SK-N-SH treated with all-trans-retinoic acid at 6 μM for 48 hours (cell line): ENCODE measurements around the gene LRCOL1.

Experiments
- ATAC-seq: fragments of 200-7000 bp; cut with Tn5 transposase; 3 replicates; pipeline ENCODE4 v1.9.1; 2020; ENCODE audit warnings: mild to moderate bottlenecking, moderate library complexity
- ARNTL ChIP-seq: fragments of 450-650 bp; formaldehyde crosslinking; IDR thresholded peaks from 2 replicates; pipeline ENCODE4 v1.5.0; 2020; ENCODE audit warnings: low read depth, mild to moderate bottlenecking, moderate library complexity, borderline replicate concordance
- BACH2 ChIP-seq: fragments of 250-450 bp; sonication (Bioruptor Pico); IDR thresholded peaks from 2 replicates; pipeline ENCODE4 v1.9.0; 2021; ENCODE audit warnings: mild to moderate bottlenecking, borderline replicate concordance
- CSDC2 ChIP-seq: fragments of 250-450 bp; sonication (Bioruptor Pico); IDR thresholded peaks from 2 replicates; pipeline ENCODE4 v1.5.0; 2020; ENCODE audit warnings: mild to moderate bottlenecking, moderate library complexity
- ESRRG ChIP-seq: fragments of 250-450 bp; sonication (Bioruptor Pico); IDR thresholded peaks from 2 replicates; pipeline ENCODE4 v1.6.1; 2021; ENCODE audit warnings: mild to moderate bottlenecking
- ISL1 ChIP-seq: fragments of 250-450 bp; sonication (Bioruptor Pico); IDR thresholded peaks from 2 replicates; pipeline ENCODE4 v2.1.2; 2022; ENCODE audit warnings: mild to moderate bottlenecking, moderate library complexity
- OSR1 ChIP-seq: fragments of 250-450 bp; sonication (Bioruptor Pico); IDR thresholded peaks from 2 replicates; pipeline ENCODE4 v1.8.0; 2022; ENCODE audit warnings: moderate library complexity, mild to moderate bottlenecking, inconsistent platforms
- PPARA ChIP-seq: fragments of 250-450 bp; sonication (Bioruptor Pico); IDR thresholded peaks from 2 replicates; pipeline ENCODE4 v1.5.0; 2020; ENCODE audit warnings: mild to moderate bottlenecking, borderline replicate concordance
- SNAI2 ChIP-seq: fragments of 250-450 bp; sonication (Bioruptor Pico); IDR thresholded peaks from 2 replicates; pipeline ENCODE4 v1.5.0; 2020; ENCODE audit warnings: mild to moderate bottlenecking, moderate library complexity
- TCF4 ChIP-seq: fragments of 250-450 bp; sonication (Bioruptor Pico); IDR thresholded peaks from 2 replicates; pipeline ENCODE4 v1.8.0; 2021; ENCODE audit warnings: mild to moderate bottlenecking, moderate library complexity, borderline replicate concordance
- TOX ChIP-seq: fragments of 250-450 bp; sonication (Bioruptor Pico); IDR thresholded peaks from 2 replicates; pipeline ENCODE4 v1.8.0; 2021; ENCODE audit warnings: mild to moderate bottlenecking, moderate library complexity, borderline replicate concordance
- ZC3H10 ChIP-seq: fragments of 250-450 bp; sonication (Bioruptor Pico); IDR thresholded peaks from 2 replicates; pipeline ENCODE4 v1.5.1; 2021; ENCODE audit warnings: mild to moderate bottlenecking, moderate library complexity
- ZFP3 ChIP-seq: fragments of 250-450 bp; sonication (Bioruptor Pico); IDR thresholded peaks from 2 replicates; pipeline ENCODE4 v1.5.0; 2020; ENCODE audit warnings: mild to moderate bottlenecking, moderate library complexity
- ZFP30 ChIP-seq: fragments of 450-650 bp; formaldehyde crosslinking; IDR thresholded peaks from 2 replicates; pipeline ENCODE4 v1.5.0; 2022; ENCODE audit warnings: mild to moderate bottlenecking, moderate library complexity
- ZNF565 ChIP-seq: fragments of 450-650 bp; formaldehyde crosslinking; conservative IDR thresholded peaks from 2 replicates; pipeline ENCODE4 v1.5.0; 2020; ENCODE audit warnings: low read depth, mild to moderate bottlenecking, moderate library complexity
- ZNF70 ChIP-seq: fragments of 450-650 bp; formaldehyde crosslinking; IDR thresholded peaks from 2 replicates; pipeline ENCODE4 v1.5.0; 2020; ENCODE audit warnings: mild to moderate bottlenecking, moderate library complexity
- ZNF8 ChIP-seq: fragments of 450-650 bp; formaldehyde crosslinking; IDR thresholded peaks from 2 replicates; pipeline ENCODE4 v1.5.0; 2020; ENCODE audit warnings: mild to moderate bottlenecking, moderate library complexity
- TF ChIP-seq, protein P1 (sequence below): fragments of 250-450 bp; sonication (Bioruptor Pico); IDR thresholded peaks from 2 replicates; pipeline ENCODE4 v1.8.0; 2020; ENCODE audit warnings: mild to moderate bottlenecking, moderate library complexity, borderline replicate concordance
- TF ChIP-seq, protein P2 (sequence below): fragments of 250-450 bp; sonication (Bioruptor Pico); IDR thresholded peaks from 2 replicates; pipeline ENCODE4 v1.5.1; 2021; ENCODE audit warnings: mild to moderate bottlenecking, moderate library complexity
- TF ChIP-seq, protein P3 (sequence below): fragments of 250-450 bp; sonication (Bioruptor Pico); IDR thresholded peaks from 2 replicates; pipeline ENCODE4 v1.5.1; 2020; ENCODE audit warnings: low read depth, mild to moderate bottlenecking, moderate library complexity
- TF ChIP-seq, protein P4 (sequence below): fragments of 250-450 bp; sonication (Bioruptor Pico); IDR thresholded peaks from 2 replicates; pipeline ENCODE4 v1.8.0; 2021; ENCODE audit warnings: low read depth, mild to moderate bottlenecking, moderate library complexity, borderline replicate concordance

LRCOL1 gene

DNA sequence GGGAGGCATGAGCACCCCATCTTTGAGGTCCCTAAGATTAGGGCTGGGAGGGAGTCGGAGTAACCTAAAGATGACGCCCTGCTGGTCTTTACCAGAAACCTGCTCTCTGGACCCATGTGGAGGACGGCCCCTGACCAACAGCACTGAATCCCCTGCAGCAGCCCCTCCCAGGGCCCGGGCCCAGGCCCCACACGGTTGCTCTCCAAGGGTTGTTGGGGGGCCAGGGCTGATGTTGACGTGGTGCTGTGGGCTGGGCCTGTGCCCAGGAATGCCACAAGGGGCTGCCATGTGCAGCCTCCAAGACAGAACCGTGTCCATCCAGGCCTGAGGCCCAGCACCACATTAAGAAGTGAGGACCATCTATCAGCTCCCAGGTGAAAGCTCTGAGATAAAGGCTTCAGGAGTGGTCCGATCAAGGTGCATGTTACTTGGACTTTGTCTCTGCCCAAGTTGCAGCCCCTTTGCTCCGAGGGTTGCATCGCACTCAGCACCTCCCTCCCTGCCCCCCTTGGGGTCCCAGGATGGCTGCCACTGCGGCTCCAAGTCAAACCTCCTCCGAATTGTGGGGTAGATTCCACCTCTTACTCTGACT is 29.6 kb downstream of the LRCOL1 start:
- ATAC-seq = no peak
- TF ChIP-seq OSR1 (CRISPR knock-in tag) = no peak
- TF ChIP-seq ISL1 (CRISPR knock-in tag) = no peak
- no peak for TF ChIP-seq BACH2 (CRISPR knock-in tag)
- TF ChIP-seq ZNF565 (CRISPR knock-in tag) = no peak
- no peak for TF ChIP-seq TCF4 (CRISPR knock-in tag)
- TF ChIP-seq ARNTL (CRISPR knock-in tag) = no peak
- no peak for TF ChIP-seq ZC3H10
- no peak for TF ChIP-seq ZFP30 (CRISPR knock-in tag)
- no peak for TF ChIP-seq ESRRG (CRISPR knock-in tag)
- TF ChIP-seq, protein P1, sequence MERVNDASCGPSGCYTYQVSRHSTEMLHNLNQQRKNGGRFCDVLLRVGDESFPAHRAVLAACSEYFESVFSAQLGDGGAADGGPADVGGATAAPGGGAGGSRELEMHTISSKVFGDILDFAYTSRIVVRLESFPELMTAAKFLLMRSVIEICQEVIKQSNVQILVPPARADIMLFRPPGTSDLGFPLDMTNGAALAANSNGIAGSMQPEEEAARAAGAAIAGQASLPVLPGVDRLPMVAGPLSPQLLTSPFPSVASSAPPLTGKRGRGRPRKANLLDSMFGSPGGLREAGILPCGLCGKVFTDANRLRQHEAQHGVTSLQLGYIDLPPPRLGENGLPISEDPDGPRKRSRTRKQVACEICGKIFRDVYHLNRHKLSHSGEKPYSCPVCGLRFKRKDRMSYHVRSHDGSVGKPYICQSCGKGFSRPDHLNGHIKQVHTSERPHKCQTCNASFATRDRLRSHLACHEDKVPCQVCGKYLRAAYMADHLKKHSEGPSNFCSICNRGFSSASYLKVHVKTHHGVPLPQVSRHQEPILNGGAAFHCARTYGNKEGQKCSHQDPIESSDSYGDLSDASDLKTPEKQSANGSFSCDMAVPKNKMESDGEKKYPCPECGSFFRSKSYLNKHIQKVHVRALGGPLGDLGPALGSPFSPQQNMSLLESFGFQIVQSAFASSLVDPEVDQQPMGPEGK (CRISPR knock-in tag) = no peak
- TF ChIP-seq ZNF8 (CRISPR knock-in tag) = no peak

DNA sequence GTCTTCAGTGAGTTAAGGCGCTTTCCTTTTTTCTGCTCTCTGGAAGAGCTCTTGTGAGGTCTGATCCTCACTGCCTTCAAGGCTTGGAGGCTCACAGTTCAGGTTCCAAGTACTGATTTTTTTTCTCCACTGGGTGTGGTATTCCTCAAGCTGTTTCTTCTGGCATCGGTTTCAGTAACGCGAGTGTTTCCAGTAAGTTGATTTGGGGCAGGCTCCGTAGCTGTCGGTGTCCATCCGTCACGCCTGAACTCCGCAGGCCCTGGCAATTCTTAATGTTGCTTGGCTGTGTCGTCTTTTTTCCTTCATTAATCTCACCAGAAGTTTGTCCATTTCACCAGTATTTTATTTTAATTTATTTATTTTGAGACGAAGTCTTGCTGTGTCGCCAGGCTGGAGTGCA is 30.6 kb downstream of the LRCOL1 start:
- no peak for ATAC-seq
- TF ChIP-seq ZFP3 (no peak), TOX (no peak), PPARA (CRISPR knock-in tag) (no peak), ZNF8 (CRISPR knock-in tag) (no peak), ESRRG (CRISPR knock-in tag) (no peak), ZFP30 (CRISPR knock-in tag) (no peak)
- TF ChIP-seq, protein P1 (CRISPR knock-in tag) = no peak
- TF ChIP-seq, protein P2, sequence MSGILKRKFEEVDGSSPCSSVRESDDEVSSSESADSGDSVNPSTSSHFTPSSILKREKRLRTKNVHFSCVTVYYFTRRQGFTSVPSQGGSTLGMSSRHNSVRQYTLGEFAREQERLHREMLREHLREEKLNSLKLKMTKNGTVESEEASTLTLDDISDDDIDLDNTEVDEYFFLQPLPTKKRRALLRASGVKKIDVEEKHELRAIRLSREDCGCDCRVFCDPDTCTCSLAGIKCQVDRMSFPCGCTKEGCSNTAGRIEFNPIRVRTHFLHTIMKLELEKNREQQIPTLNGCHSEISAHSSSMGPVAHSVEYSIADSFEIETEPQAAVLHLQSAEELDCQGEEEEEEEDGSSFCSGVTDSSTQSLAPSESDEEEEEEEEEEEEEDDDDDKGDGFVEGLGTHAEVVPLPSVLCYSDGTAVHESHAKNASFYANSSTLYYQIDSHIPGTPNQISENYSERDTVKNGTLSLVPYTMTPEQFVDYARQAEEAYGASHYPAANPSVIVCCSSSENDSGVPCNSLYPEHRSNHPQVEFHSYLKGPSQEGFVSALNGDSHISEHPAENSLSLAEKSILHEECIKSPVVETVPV = no peak

DNA sequence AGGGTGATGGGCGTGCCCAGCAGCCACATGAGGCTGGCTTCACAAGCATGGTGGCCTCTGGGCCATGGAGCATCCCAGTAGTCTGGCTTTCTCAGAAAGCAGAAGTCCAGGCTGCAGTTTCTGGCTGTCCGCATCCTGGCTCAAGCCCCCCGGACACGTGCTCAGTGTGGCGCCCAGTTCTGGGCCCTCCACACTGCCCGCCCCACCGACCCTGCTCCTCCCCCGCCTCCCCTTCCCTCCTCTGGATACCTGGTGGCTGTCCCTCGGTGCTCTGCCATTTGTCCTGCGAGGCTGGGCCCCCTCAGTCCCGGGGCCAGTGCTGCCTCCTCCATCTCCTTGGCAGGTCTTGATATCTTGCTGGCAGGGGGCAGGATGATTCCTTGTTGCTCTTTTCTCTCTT is 31.6 kb downstream of the LRCOL1 start:
- no peak for ATAC-seq
- TF ChIP-seq ARNTL (CRISPR knock-in tag) (no peak), OSR1 (CRISPR knock-in tag) (no peak), PPARA (CRISPR knock-in tag) (no peak), BACH2 (CRISPR knock-in tag) (no peak), CSDC2 (no peak), ZNF70 (CRISPR knock-in tag) (no peak), ZNF8 (CRISPR knock-in tag) (no peak), TCF4 (CRISPR knock-in tag) (no peak), ZNF565 (CRISPR knock-in tag) (no peak), SNAI2 (CRISPR knock-in tag) (no peak)
- TF ChIP-seq, protein P3, sequence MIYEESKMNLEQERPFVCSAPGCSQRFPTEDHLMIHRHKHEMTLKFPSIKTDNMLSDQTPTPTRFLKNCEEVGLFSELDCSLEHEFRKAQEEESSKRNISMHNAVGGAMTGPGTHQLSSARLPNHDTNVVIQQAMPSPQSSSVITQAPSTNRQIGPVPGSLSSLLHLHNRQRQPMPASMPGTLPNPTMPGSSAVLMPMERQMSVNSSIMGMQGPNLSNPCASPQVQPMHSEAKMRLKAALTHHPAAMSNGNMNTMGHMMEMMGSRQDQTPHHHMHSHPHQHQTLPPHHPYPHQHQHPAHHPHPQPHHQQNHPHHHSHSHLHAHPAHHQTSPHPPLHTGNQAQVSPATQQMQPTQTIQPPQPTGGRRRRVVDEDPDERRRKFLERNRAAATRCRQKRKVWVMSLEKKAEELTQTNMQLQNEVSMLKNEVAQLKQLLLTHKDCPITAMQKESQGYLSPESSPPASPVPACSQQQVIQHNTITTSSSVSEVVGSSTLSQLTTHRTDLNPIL (CRISPR knock-in tag) = no peak
- TF ChIP-seq, protein P4, sequence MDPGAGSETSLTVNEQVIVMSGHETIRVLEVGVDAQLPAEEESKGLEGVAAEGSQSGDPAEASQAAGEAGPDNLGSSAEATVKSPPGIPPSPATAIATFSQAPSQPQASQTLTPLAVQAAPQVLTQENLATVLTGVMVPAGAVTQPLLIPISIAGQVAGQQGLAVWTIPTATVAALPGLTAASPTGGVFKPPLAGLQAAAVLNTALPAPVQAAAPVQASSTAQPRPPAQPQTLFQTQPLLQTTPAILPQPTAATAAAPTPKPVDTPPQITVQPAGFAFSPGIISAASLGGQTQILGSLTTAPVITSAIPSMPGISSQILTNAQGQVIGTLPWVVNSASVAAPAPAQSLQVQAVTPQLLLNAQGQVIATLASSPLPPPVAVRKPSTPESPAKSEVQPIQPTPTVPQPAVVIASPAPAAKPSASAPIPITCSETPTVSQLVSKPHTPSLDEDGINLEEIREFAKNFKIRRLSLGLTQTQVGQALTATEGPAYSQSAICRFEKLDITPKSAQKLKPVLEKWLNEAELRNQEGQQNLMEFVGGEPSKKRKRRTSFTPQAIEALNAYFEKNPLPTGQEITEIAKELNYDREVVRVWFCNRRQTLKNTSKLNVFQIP = no peak
- TF ChIP-seq, protein P1 (CRISPR knock-in tag) = no peak
